T-helper 2 cell treated with Interferon-gamma antibody and Interleukin-4, amounts not matched to agents 5 μg/mL and 100 μg/mL, for 36 hours (primary cell): Measurements from ENCODE around the gene TOMM40L.
A peak's percentile ranks its signal among the peaks of the same experiment; 100 is the strongest.

Source experiments
- DNase-seq: peaks from one replicate; pipeline ENCODE4 v3.0.0; 2021; ENCODE audit warnings: low spot score
- H3K27ac Mint-ChIP-seq: one replicate; pipeline ENCODE4 v1.8.0; 2021; ENCODE audit warnings: mild to moderate bottlenecking, mixed read lengths
- H3K27me3 Mint-ChIP-seq: one replicate; pipeline ENCODE4 v1.8.0; 2021; ENCODE audit warnings: low read depth, mixed read lengths
- H3K36me3 Mint-ChIP-seq: one replicate; pipeline ENCODE4 v1.8.0; 2021; ENCODE audit warnings: low read depth, mixed read lengths
- H3K4me1 Mint-ChIP-seq: one replicate; pipeline ENCODE4 v1.8.0; 2021; ENCODE audit warnings: low read depth, mixed read lengths
- H3K4me3 Mint-ChIP-seq: one replicate; pipeline ENCODE4 v1.8.0; 2022; ENCODE audit warnings: mild to moderate bottlenecking, moderate library complexity, mixed read lengths
- H3K9me3 Mint-ChIP-seq: one replicate; pipeline ENCODE4 v1.8.0; 2021; ENCODE audit warnings: mixed read lengths

TOMM40L gene

DNA sequence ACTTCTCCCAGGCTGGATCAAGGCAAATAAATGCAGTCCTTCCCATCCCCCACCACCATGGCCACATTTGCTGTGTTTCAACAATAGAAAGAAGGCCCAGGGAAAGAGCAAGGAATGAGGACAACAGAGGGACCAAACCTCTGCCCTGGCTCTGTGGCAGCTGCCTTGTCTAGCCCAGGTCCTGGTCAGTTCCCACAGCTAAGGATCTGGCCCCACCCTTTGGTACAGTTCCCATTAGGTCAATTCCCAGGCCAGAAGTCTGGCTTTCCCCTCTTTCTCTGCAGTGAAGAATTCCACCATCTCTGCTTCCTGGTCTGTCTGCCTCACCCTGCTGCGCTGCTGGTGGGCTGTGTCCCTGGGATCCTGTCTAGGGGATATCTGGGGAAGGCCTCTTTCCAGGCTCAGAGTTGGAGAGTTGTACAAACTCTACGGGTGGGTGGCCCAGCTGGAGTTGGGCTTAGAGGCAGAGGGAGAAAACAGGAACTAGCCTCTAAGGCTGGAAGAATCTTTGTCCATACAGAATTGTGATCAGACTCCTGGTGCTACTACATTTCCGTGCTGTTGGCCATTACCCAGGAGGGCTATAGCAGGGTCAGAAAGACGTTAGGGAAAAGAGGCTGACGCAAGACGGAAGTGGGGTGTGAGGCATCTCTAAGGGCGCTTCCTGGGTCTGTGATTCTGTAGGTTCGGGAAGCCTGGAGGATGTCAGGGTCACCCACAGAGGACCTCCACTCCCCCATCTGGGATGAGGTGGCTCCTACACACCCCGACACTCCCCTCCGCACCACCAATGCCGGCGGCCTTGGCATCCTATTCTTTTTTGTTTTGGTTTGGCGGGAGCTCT, 24.6 kb upstream of the TOMM40L start:
- Mint-ChIP-seq H3K4me1 (peaks cover 43% of the 10 kb centered on the region), H3K27ac (peak overlapping the region; percentile 96), H3K27me3 (no peaks in the 10 kb centered on the region), H3K9me3 (no peaks in the 10 kb centered on the region), H3K4me3 (peak overlapping the region; percentile 94), H3K36me3 (peaks cover 25% of the 10 kb centered on the region)
- DNase-seq: no peak

DNA sequence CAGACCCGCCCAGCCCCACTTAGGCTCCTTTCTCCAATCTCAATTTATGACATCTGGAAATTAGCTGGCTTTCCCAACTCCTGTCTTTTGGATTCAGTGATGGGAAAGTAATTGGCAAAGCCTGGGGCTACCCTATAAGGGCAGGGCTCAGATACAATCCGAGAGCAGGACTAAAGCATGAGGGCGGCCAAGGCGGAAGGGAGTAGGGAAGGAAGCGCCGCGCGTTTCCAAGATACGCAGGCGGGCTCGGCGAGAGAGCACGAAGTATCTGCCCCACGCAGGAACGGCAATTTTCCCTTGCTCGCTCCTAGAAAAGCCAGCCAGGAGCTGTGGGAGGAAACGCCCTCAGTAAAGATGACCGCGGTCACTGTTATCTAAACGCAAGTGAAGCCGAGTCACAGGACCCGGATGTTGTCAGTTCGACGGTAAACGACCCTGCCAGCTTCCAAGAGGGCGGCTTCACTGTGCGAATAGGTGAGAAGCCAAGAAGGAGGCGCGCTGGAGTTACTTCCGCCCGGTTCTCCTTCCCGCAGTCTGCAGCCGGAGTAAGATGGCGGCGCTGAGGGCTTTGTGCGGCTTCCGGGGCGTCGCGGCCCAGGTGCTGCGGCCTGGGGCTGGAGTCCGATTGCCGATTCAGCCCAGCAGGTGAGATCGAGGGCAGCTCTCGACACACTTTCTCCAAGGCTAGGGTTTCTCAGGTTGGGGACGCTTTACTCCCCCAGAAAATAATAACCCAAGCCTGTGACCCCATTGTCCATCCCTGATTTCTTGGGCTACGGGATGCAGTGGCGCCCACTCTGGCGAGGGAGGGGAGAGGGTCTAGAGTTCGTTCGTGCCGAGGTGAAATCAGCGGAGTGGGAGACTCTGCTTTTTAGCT, 23.8 kb upstream of the TOMM40L start, which contains the start of gene NDUFS2:
NDUFS2 (plus strand) TSS at position 532 of the 877 bp plus-strand sequence; CDS start at position 551, 19 bp downstream.
- Mint-ChIP-seq H3K27ac (peak within 1 kb of the TSS; percentile 96), H3K36me3 (peaks cover 33% of the 10 kb centered on the region), H3K9me3 (no peaks in the 10 kb centered on the region), H3K4me3 (peak within 1 kb of the TSS; percentile 94), H3K27me3 (no peaks in the 10 kb centered on the region), H3K4me1 (peaks cover 47% of the 10 kb centered on the region)
- peak; percentile 93 for DNase-seq

DNA sequence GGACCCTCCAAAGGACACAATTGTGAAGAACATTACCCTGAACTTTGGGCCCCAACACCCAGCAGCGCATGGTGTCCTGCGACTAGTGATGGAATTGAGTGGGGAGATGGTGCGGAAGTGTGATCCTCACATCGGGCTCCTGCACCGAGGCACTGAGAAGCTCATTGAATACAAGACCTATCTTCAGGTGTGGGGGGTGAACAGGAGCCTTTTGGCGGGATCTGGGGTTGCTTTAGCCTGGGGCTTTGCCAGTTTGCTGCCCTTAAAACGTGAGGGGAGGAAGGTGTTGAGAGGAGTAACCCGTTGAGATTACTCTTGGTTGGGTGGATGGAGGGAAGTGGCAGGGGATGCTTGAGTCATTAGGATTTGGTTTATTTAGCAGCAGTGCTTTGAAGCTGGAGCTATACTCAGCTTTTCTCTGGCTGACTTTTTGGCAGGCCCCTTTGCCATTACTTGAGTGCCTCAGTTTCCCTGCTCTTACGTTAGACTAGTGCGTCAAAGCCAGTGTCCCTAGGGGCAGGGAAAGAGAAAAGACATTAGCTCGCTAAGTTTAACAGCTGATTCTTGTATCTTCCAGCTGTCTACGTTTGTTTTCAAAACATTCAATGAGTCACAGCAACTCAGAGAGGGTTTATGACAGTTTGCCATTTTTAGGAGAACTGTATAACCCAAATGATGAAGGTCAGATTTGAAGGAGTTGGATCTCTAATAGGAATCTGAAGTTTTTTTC, 19.3 kb upstream of the TOMM40L start:
- H3K9me3 Mint-ChIP-seq: no peaks in the 10 kb centered on the region
- DNase-seq: no peak
- peaks cover 38% of the 10 kb centered on the region for H3K4me1 Mint-ChIP-seq
- H3K27ac Mint-ChIP-seq: no peak overlapping the region
- no peak overlapping the region for H3K4me3 Mint-ChIP-seq
- H3K36me3 Mint-ChIP-seq: peaks cover 58% of the 10 kb centered on the region
- H3K27me3 Mint-ChIP-seq: no peaks in the 10 kb centered on the region

DNA sequence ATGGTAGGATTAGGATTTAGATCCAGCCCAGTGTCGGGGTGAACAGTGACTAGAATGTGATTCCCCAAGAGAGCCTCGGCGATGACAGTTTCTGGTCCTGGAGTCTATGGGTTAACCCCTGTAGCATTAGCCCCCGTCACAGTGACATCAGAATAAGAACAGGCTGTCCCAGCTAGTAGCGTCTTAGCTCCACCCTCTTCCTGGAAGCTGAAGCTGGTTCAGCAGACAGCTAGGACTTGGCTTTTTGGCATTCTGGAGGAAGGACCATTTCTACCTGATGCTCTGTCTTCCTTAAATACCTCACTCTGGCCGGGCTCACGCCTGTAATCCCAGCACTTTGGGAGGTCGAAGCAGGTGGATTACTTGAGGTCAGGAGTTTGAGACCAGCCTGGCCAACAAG, 18.7 kb upstream of the TOMM40L start:
- no peak overlapping the region for H3K4me3 Mint-ChIP-seq

DNA sequence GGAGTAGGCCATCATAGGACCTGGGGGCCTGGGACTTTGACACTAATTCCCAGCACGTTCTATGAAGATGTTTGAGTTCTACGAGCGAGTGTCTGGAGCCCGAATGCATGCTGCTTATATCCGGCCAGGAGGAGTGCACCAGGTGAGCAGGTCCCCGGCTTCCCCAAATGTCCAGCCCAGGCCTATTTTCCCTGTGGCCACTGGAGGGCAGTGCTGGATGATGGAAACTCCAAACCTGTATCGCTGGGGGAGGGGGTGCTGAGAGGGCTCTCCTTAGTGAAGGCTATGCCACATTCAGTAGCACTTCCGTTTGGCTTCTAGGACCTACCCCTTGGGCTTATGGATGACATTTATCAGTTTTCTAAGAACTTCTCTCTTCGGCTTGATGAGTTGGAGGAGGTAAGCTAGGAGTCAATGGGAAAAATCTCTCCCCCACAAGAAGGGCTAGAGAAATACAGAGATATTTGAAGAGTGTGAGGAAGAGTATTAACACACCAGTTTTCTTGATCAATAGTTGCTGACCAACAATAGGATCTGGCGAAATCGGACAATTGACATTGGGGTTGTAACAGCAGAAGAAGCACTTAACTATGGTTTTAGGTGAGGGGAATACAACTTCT, 16.0 kb upstream of the TOMM40L start:
- Mint-ChIP-seq H3K4me1 (peaks cover 22% of the 10 kb centered on the region), H3K27me3 (no peaks in the 10 kb centered on the region), H3K4me3 (no peak overlapping the region), H3K27ac (peak overlapping the region; percentile 15), H3K9me3 (no peaks in the 10 kb centered on the region), H3K36me3 (peaks cover 69% of the 10 kb centered on the region)
- peak; percentile 61 for DNase-seq

More for the DNA sequence above, 18.7 kb upstream of the TOMM40L start:
- Mint-ChIP-seq H3K27me3 (no peaks in the 10 kb centered on the region), H3K27ac (no peak overlapping the region), H3K36me3 (peaks cover 64% of the 10 kb centered on the region), H3K4me1 (peaks cover 34% of the 10 kb centered on the region), H3K9me3 (no peaks in the 10 kb centered on the region)
- no peak for DNase-seq

DNA sequence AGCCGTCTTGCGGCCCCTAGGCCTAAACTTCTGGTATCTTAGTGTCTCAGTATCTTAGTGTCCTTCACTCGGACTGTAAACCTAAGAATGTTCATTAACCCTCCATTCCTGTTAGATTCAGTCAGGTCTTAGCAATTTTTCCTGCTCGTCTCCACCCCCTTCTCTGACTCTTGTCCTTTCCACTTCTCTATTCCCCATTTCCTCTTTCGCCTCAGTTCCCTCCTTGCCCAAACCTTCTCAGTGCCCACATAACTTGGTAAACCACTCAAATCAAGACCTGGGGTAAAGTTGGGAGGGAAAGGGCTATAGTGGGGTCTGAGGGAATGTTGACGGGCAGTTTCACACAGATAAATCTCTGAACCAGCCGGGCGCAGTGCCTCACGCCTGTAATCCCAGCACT, 11.5 kb upstream of the TOMM40L start:
- peaks cover 47% of the 10 kb centered on the region for H3K36me3 Mint-ChIP-seq
- H3K9me3 Mint-ChIP-seq: no peaks in the 10 kb centered on the region
- H3K4me3 Mint-ChIP-seq: no peak overlapping the region
- no peaks in the 10 kb centered on the region for H3K27me3 Mint-ChIP-seq
- no peak overlapping the region for H3K27ac Mint-ChIP-seq
- no peak for DNase-seq
- H3K4me1 Mint-ChIP-seq: peaks cover 35% of the 10 kb centered on the region

DNA sequence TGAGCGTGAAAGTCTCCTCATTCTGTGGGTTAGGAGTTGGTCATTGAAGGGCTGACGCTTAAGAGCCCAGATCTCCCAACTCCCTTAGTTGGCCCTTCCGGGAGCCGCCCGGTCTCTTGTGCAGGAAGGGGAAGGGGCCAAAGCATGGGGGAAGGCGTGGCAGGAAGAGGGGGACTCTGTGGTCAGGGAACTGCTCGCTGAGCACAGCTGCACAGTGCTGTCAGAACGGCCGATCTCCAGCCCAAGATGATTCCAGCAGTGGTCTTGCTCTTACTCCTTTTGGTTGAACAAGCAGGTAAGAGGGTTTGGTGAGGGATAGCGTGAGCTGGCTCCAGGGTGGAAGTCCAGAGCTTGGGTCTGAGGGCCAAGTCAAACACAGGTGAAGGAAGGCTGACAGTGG, 10.8 kb upstream of the TOMM40L start, which contains the start of gene FCER1G:
FCER1G (plus strand) TSS at position 220 of the 400 bp plus-strand sequence; CDS start at position 247, 27 bp downstream.
- Mint-ChIP-seq H3K9me3 (no peaks in the 10 kb centered on the region), H3K4me3 (peak within 1 kb of the TSS; percentile 51), H3K4me1 (peaks cover 30% of the 10 kb centered on the region), H3K27ac (peak within 1 kb of the TSS; percentile 21), H3K36me3 (peaks cover 40% of the 10 kb centered on the region), H3K27me3 (no peaks in the 10 kb centered on the region)
- no peak for DNase-seq

DNA sequence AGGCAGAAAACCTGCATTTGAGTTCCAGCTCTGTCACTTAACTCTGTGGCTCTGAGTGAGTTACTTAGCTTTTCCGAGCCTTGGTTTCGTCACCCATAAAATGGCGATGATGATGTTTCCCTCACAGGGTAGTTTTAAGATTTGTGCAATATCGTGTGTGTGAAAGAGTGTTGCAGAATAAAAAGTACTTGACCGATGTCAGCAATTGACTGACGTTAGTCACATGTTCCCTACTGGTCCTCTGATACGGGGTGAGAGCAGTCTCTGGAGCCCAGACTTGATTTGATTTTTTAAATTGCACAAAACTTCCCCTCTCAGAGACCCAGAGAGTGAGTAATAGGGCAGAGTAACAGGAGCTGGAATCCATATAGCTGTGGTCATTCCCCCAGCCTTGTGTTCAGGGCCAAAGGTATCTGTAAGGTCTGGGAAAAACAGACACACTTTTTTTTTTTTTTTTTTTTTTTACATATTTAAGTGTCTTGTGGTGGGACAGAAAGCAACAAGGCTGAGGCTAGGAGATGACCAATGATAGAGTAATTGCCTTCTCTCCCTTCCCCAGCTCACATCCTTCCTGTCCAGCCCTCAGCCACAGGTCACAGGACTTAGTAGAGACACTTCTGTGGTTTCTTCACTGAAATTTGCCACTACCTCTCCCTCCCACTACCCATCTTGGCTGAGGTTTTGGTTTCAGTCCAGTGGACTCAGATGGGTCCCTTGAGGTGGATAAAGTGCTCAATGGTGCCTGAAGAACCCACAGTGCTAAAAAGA, 8.7 kb upstream of the TOMM40L start:
- H3K36me3 Mint-ChIP-seq: peaks cover 26% of the 10 kb centered on the region
- no peaks in the 10 kb centered on the region for H3K9me3 Mint-ChIP-seq
- H3K27me3 Mint-ChIP-seq: no peaks in the 10 kb centered on the region
- no peak for DNase-seq
- H3K27ac Mint-ChIP-seq: no peak overlapping the region
- H3K4me1 Mint-ChIP-seq: peaks cover 29% of the 10 kb centered on the region
- no peak overlapping the region for H3K4me3 Mint-ChIP-seq

DNA sequence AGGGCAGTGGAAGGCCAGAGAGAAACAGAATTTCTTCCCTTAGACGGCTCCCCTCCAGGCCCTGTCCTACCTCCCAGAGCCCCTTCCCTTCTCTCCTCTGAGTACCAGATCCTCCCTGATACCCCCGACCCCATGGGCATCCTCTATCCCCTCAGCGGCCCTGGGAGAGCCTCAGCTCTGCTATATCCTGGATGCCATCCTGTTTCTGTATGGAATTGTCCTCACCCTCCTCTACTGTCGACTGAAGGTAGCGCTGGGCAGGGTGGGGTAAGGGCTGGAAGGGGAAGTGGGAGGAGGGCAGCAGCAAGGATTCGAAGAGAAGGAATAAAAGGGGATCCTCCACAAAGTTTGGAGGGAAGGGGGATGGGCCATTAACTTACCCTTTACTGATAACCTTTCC, 8.0 kb upstream of the TOMM40L start:
- peaks cover 29% of the 10 kb centered on the region for H3K4me1 Mint-ChIP-seq
- H3K36me3 Mint-ChIP-seq: peaks cover 22% of the 10 kb centered on the region
- no peaks in the 10 kb centered on the region for H3K27me3 Mint-ChIP-seq
- DNase-seq: no peak
- no peak overlapping the region for H3K4me3 Mint-ChIP-seq
- no peaks in the 10 kb centered on the region for H3K9me3 Mint-ChIP-seq
- no peak overlapping the region for H3K27ac Mint-ChIP-seq

DNA sequence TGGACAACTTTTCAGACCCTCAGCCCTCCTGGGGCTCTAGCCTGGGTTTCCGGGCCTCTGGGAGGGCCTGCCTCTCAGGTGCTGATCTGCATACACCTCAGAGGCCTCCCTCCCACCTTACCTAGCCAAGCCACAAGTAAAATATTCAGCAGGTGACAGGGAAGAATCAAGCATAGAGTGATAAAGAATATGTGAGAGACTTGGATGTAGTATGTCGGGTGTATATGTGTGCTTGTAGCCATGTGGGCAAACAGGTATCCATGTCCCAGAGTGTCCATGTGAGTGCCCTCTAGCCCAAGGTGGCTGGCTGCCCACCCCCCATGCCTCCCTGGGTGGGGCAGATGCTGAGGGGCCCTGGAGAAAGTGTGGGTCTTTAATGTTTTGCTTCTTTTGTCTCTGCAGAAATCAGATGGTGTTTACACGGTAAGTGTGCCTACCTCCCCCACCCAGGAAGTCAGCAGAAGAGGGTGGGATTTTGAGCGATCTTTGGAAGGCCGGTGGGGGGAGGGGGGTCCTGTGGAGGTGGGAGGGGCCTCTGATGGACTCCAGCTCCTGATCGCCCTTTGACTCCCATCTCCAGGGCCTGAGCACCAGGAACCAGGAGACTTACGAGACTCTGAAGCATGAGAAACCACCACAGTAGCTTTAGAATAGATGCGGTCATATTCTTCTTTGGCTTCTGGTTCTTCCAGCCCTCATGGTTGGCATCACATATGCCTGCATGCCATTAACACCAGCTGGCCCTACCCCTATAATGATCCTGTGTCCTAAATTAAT, 7.4 kb upstream of the TOMM40L start:
- no peaks in the 10 kb centered on the region for H3K9me3 Mint-ChIP-seq
- H3K4me1 Mint-ChIP-seq: peaks cover 29% of the 10 kb centered on the region
- DNase-seq: no peak
- peaks cover 16% of the 10 kb centered on the region for H3K36me3 Mint-ChIP-seq
- no peak overlapping the region for H3K4me3 Mint-ChIP-seq
- H3K27me3 Mint-ChIP-seq: no peaks in the 10 kb centered on the region
- H3K27ac Mint-ChIP-seq: peak overlapping the region; percentile 39

DNA sequence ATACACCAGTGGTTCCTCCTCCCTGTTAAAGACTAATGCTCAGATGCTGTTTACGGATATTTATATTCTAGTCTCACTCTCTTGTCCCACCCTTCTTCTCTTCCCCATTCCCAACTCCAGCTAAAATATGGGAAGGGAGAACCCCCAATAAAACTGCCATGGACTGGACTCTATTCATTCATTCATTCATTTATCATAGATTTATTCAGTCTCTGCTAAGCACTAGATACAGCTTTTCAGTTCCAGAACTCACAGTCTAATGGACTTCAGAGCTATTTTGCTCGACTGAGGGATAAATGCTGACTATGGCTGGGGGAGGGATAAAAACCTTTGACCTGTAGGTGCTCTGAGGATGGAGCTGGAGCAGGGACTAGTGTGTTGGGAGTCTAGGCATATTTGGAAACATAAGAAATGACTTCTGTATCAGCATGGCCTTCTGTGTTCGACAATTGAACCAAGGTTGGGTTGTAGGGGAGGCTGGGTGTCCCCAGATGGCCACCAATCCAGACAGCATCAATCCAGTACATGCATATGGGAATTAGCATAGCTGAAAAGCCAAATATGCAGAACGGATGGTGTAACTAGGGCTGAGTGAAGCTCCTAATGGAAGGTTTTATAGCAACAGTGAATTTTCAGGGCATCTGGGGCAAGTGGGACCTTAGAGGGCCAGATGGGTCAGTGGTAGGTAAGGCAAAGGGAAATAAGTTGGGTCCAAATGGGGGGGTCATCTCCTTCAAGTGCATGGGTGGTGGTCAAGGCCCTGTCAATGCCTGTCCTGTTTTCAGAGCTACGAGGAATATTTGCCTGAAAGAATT, 6.6 kb upstream of the TOMM40L start:
- no peak overlapping the region for H3K4me3 Mint-ChIP-seq
- no peak overlapping the region for H3K27ac Mint-ChIP-seq
- H3K36me3 Mint-ChIP-seq: peaks cover 8% of the 10 kb centered on the region
- no peak for DNase-seq
- no peaks in the 10 kb centered on the region for H3K9me3 Mint-ChIP-seq
- H3K27me3 Mint-ChIP-seq: no peaks in the 10 kb centered on the region
- H3K4me1 Mint-ChIP-seq: peaks cover 29% of the 10 kb centered on the region
